Prostate gland (tissue), 2 donors: Measurements from ENCODE around the gene OXT.

Experiments
- CTCF ChIP-seq, 4 experiments: fragments of 200-600 bp in 2 of 4; fragments of 450-650 bp in 2 of 4; sonication (generic) in 2 of 4; IDR thresholded peaks; 1 replicate in 3 of 4; 2 replicates in 1 of 4; pipeline ENCODE4 v1.5.1; 2016 to 2019; ENCODE audit warnings: antibody characterized with exemption in 4 of 4, mild to moderate bottlenecking in 2 of 4, moderate library complexity in 2 of 4
- POLR2A ChIP-seq: fragments of 450-650 bp; IDR thresholded peaks from one replicate; pipeline ENCODE4 v1.6.1; 2016; ENCODE audit warnings: antibody characterized with exemption, mild to moderate bottlenecking
- POLR2AphosphoS5 ChIP-seq: sonication (generic); formaldehyde crosslinking; IDR thresholded peaks from one replicate; pipeline ENCODE4 v1.6.1; 2017; ENCODE audit warnings: antibody characterized with exemption

- TF ChIP-seq CTCF (IDR thresholded peaks at IDR 0.05) (no peak), POLR2AphosphoS5 (no peak), POLR2A (no peak)
These were observed 21.4 kb downstream of the OXT start for GRCh38 chr20:3092611-3093379.
